SJSA1 (cell line): ENCODE data around the gene LIMS1. TPM values are rescaled to one million over a fixed set of nuclear protein-coding genes. Genes with fewer than 3 reads are reported as not detected.
"Not testable (repeated sequence)": the region's sequence is repeated elsewhere in the genome, so short reads cannot be mapped to it uniquely, and the experiment has no call there.

ENCODE experiments used
- DNase-seq, 2 experiments: peaks; one replicate each; pipeline ENCODE4 v3.0.0-alpha.2; 2015 to 2020; ENCODE audit warnings: low spot score in 2 of 2, low read depth in 1 of 2
- H3K27ac ChIP-seq: fragments of 250-450 bp; sonication (Bioruptor Pico); 2 replicates; pipeline ENCODE4 v1.5.1; 2020; ENCODE audit warnings: mild to moderate bottlenecking, moderate library complexity
- H3K27me3 ChIP-seq: fragments of 250-450 bp; sonication (Bioruptor Pico); replicated peaks from 2 replicates; pipeline ENCODE4 v1.5.1; 2020; ENCODE audit warnings: mild to moderate bottlenecking, moderate library complexity
- H3K36me3 ChIP-seq: fragments of 250-450 bp; sonication (Bioruptor Pico); 2 replicates; pipeline ENCODE4 v1.5.1; 2020; ENCODE audit warnings: mild to moderate bottlenecking
- H3K4me1 ChIP-seq: fragments of 250-450 bp; sonication (Bioruptor Pico); replicated peaks from 2 replicates; pipeline ENCODE4 v1.6.1; 2021; ENCODE audit warnings: mild to moderate bottlenecking
- H3K4me3 ChIP-seq: fragments of 250-450 bp; sonication (Bioruptor Pico); 2 replicates; pipeline ENCODE4 v1.5.1; 2020; ENCODE audit warnings: mild to moderate bottlenecking
- H3K9me3 ChIP-seq: fragments of 250-450 bp; sonication (Bioruptor Pico); replicated peaks from 2 replicates; pipeline ENCODE4 v1.5.1; 2020; ENCODE audit warnings: mild to moderate bottlenecking
- total RNA-seq: library from RNA; depleted of rRNA; stranded (reverse); fragments of >200 nt; shearing (Covaris generic); gene quantifications from 2 replicates; pipeline ENCODE4 v1.2.3, GENCODE V29; 2014

LIMS1 gene
- total RNA-seq, 1 experiment from 2014 or later = 169 TPM

- Histone ChIP-seq H3K27ac (no peak overlapping the region), H3K27me3 (no peaks in the 10 kb centered on the region), H3K36me3 (no peaks in the 10 kb centered on the region), H3K9me3 (no peaks in the 10 kb centered on the region), H3K4me1 (peaks cover 56% of the 10 kb centered on the region), H3K4me3 (no peak overlapping the region)
- no peak for DNase-seq
Observed at GRCh38 chr2:108630567-108631405, 96.5 kb downstream of the LIMS1 start.

- no peak overlapping the region for H3K27ac ChIP-seq
- H3K36me3 ChIP-seq = no peaks in the 10 kb centered on the region
- peaks cover 74% of the 10 kb centered on the region for H3K4me1 ChIP-seq
- H3K27me3 ChIP-seq = no peaks in the 10 kb centered on the region
- no peaks in the 10 kb centered on the region for H3K9me3 ChIP-seq
- no peak overlapping the region for H3K4me3 ChIP-seq
- no peak for DNase-seq
Observed at GRCh38 chr2:108632332-108633160, 98.3 kb downstream of the LIMS1 start.

DNA sequence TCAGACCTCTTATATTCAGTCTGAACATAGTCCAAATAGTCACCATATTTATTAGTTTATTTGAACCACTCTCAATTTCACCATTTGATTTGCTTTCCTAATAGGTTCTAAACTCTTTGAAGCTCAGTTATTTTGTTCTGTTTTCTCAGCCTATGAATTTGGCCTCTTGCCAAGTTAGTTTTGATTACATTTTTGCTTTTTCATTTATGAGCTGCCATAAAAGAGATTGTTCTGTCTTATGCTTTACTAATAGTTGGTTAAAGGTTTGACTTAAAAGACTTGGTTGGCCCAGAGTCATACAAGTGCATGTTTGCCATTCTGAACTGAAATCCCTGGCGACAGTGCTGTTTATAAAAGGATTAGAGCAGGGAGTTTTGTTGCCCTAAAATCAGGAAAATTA is 99.1 kb downstream of the LIMS1 start:
- no peaks in the 10 kb centered on the region for H3K27me3 ChIP-seq

GRCh38 chr2:108634011-108634410 is 99.7 kb downstream of the LIMS1 start:
- no peak overlapping the region for H3K4me3 ChIP-seq
- DNase-seq = no peak
- H3K36me3 ChIP-seq = no peaks in the 10 kb centered on the region
- H3K9me3 ChIP-seq = no peaks in the 10 kb centered on the region
- H3K27ac ChIP-seq = peak overlapping the region; percentile 89
- H3K27me3 ChIP-seq = no peaks in the 10 kb centered on the region
- peaks cover 87% of the 10 kb centered on the region for H3K4me1 ChIP-seq

More for the DNA sequence above, 99.1 kb downstream of the LIMS1 start:
- peaks cover 81% of the 10 kb centered on the region for H3K4me1 ChIP-seq
- DNase-seq = no peak
- no peak overlapping the region for H3K4me3 ChIP-seq
- H3K27ac ChIP-seq = peak overlapping the region; percentile 89; the same call in 1 of the 2 replicates
- no peaks in the 10 kb centered on the region for H3K9me3 ChIP-seq
- no peaks in the 10 kb centered on the region for H3K36me3 ChIP-seq

DNA sequence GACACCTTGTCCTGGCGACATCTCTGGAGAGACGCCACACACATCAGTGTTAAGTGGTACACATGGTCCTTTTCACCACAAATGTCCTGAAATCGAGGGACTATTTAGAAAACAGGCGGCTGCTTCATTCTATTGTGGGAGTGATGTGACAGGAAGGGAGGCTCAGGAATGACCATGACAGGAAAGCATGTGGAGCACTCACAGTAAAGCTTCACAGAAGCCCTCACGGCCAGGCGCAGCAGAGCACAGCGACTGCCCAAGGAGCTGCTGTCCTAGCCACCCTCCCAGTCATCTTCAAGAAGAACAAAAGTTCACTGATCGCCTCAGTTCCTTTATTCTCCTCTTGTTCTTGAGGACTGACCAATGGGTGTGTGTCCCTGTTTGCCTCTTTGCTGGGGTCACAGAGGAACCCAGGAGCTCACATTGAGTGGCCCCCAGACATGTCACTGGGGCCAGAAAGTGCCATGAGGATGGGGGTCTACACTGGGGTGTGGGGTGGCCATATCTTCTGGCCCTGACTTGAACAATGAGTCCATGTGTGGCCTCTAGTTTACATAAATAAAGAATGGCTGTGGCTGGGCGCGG is 100.4 kb downstream of the LIMS1 start:
- DNase-seq = peak; percentile 88 to 94
- Histone ChIP-seq H3K36me3 (no peaks in the 10 kb centered on the region), H3K27ac (peak overlapping the region; percentile 89), H3K4me3 (no peak overlapping the region), H3K27me3 (no peaks in the 10 kb centered on the region), H3K9me3 (no peaks in the 10 kb centered on the region), H3K4me1 (peaks cover 93% of the 10 kb centered on the region)

DNA sequence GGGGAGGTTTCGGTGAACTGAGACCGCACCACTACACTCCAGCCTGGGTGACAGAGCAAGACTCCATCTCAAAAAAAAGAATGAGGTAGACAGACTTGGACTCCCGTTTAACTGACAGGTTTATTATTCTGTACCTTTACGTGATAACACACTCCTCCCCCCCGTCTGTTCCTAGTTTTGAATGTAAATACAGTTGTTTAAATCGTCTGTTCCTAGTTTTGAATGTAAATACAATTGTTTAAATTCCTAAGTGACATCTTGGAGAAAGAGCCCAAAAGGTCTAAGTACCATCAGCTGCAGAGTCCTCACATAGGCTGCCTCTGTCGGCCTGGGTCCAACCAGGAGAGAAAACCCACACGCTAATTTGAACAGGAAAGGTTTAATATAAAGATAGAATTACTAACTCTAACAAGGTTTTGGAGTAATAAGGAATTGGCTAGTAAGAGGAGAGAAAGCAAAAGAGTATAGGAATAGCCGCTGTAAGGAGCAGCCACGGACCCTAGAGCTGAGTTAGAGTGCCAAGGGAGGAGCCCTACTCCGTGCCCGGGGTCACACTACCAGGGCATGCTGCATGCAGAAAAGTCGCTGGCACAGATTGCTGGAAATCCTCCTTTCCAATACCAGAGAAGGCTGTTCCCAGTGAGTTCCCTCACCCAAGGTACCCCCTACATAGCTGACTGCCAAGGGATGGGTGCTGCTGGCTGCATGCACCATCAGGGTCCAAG is 101.5 kb downstream of the LIMS1 start:
- no peaks in the 10 kb centered on the region for H3K36me3 ChIP-seq
- peak overlapping the region; percentile 89 for H3K27ac ChIP-seq
- no peaks in the 10 kb centered on the region for H3K27me3 ChIP-seq
- no peaks in the 10 kb centered on the region for H3K9me3 ChIP-seq
- H3K4me1 ChIP-seq = peaks cover 98% of the 10 kb centered on the region
- no peak overlapping the region for H3K4me3 ChIP-seq
- peak in 1 of 2 experiments; percentile 62 for DNase-seq

DNA sequence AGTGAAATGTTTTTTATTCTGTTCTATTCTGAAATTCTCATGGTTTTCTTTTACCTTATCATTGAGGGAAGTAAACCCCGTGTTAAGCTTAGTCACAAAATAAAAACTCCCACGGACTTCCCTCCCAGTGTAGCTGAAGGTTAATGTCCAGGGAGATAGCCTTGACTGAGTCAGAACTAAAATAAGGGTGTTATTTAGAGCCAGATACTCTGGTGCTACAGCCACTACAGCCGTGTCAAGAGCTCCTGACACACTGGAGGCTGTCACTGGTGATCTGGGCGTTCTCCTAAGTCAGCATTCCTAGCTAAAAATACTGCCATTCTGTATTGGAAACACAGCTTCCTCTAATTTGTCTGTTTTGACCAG is 103.0 kb downstream of the LIMS1 start:
- Histone ChIP-seq H3K27me3 (no peaks in the 10 kb centered on the region), H3K4me1 (peaks cover 96% of the 10 kb centered on the region), H3K4me3 (no peak overlapping the region), H3K9me3 (no peaks in the 10 kb centered on the region), H3K36me3 (no peaks in the 10 kb centered on the region), H3K27ac (peak overlapping the region; percentile 47)
- DNase-seq = peak in 1 of 2 experiments; percentile 65

DNA sequence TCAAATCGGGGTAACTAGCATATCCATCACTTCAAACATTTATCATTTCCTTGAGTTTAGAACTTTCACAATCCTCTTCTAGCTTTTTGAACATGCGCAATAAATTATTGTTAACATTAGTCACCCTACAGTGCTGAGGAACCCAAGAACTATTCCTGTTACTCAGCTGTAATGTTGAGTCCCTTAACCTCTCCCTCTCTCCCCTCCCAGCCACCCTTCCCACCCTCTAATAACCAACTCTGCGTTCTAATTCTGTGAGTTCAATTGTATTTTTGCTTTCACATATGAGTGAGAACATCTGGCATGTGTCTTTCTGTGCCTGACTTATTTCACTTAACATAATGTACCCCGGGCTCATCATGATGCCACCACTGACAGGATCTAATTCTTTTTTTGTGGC is 106.5 kb downstream of the LIMS1 start:
- Histone ChIP-seq H3K4me3 (0 out of 2 replicates have a peak overlapping the region, but pooled peaks have one; percentile 4), H3K27me3 (no peaks in the 10 kb centered on the region), H3K27ac (peak overlapping the region; percentile 78), H3K36me3 (peaks cover 4% of the 10 kb centered on the region; the same call in 1 of the 2 replicates), H3K4me1 (peaks cover 61% of the 10 kb centered on the region), H3K9me3 (no peaks in the 10 kb centered on the region)
- DNase-seq = peak; percentile 63 to 71

GRCh38 chr2:108641756-108642155 is 107.5 kb downstream of the LIMS1 start:
- no peaks in the 10 kb centered on the region for H3K27me3 ChIP-seq
- peak overlapping the region; percentile 78; the same call in 1 of the 2 replicates for H3K27ac ChIP-seq
- H3K36me3 ChIP-seq = peaks cover 4% of the 10 kb centered on the region; the same call in 1 of the 2 replicates
- no peaks in the 10 kb centered on the region for H3K9me3 ChIP-seq
- H3K4me1 ChIP-seq = peaks cover 51% of the 10 kb centered on the region
- no peak for DNase-seq
- no peak overlapping the region for H3K4me3 ChIP-seq

GRCh38 chr2:108643261-108643849 is 109.1 kb downstream of the LIMS1 start:
- H3K27me3 ChIP-seq = no peaks in the 10 kb centered on the region
- no peak overlapping the region for H3K27ac ChIP-seq
- peaks cover 4% of the 10 kb centered on the region; the same call in 1 of the 2 replicates for H3K36me3 ChIP-seq
- no peaks in the 10 kb centered on the region; the same call in 1 of the 2 replicates for H3K9me3 ChIP-seq
- DNase-seq = no peak
- peaks cover 37% of the 10 kb centered on the region for H3K4me1 ChIP-seq
- no peak overlapping the region for H3K4me3 ChIP-seq

DNA sequence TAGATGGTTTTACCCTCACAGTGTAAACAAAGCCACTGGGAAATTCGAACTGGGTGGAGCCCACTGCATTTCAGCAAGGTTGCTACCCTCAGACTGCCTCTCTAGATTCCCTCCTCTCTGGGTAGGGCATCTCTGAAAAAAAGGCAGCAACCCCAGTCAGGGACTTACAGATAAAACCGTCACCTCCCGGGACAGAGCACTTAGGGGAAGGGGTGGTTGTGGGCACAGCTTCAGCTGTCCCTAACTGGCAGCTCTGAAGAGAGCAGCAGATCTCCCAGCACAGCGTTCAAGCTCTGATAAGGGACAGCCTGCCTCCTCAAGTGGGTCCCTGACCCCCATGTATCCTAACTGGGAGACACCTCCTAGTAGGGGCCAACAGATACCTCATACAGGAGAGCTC is 109.6 kb downstream of the LIMS1 start:
- not testable (repeated sequence) for H3K4me3 ChIP-seq, H3K27me3 ChIP-seq, H3K27ac ChIP-seq, DNase-seq, H3K36me3 ChIP-seq, H3K9me3 ChIP-seq
- peaks cover 35% of the 10 kb centered on the region for H3K4me1 ChIP-seq

- DNase-seq, H3K36me3 ChIP-seq, H3K9me3 ChIP-seq, H3K27ac ChIP-seq, H3K4me3 ChIP-seq, H3K27me3 ChIP-seq: not testable (repeated sequence)
- H3K4me1 ChIP-seq = peaks cover 29% of the 10 kb centered on the region
Observed at GRCh38 chr2:108644446-108644845, 110.2 kb downstream of the LIMS1 start.

GRCh38 chr2:108648796-108649195 is 114.5 kb downstream of the LIMS1 start:
- not testable (repeated sequence) for H3K36me3 ChIP-seq, DNase-seq, H3K27me3 ChIP-seq, H3K4me3 ChIP-seq, H3K27ac ChIP-seq, H3K9me3 ChIP-seq
- peaks cover 13% of the 10 kb centered on the region for H3K4me1 ChIP-seq
